Measurements from ENCODE around the gene TNFRSF12A.

The TNFRSF12A gene

GRCh38 chr16:2986623-2987188 is 33.5 kb upstream of the TNFRSF12A start:
- DNase-seq (ENCODE audit: low read depth, low spot score) = no peak

- DNase-seq (ENCODE audit: low read depth, low spot score) = no peak
These were observed 32.9 kb upstream of the TNFRSF12A start for GRCh38 chr16:2987286-2987685.

GRCh38 chr16:2987833-2988232 is 32.3 kb upstream of the TNFRSF12A start:
- DNase-seq (ENCODE audit: low read depth, low spot score) = no peak

- DNase-seq (ENCODE audit: low read depth, low spot score) = no peak
These were observed 31.5 kb upstream of the TNFRSF12A start for GRCh38 chr16:2988590-2989099.

GRCh38 chr16:2990891-2991290 is 29.3 kb upstream of the TNFRSF12A start:
- DNase-seq (ENCODE audit: low read depth, low spot score) = no peak

- no peak for DNase-seq (ENCODE audit: low read depth, low spot score)
These were observed 28.5 kb upstream of the TNFRSF12A start for GRCh38 chr16:2991566-2992261.

GRCh38 chr16:2992383-2993081 is 27.6 kb upstream of the TNFRSF12A start:
- DNase-seq (ENCODE audit: low read depth, low spot score) = no peak

- no peak for DNase-seq (ENCODE audit: low read depth, low spot score)
These were observed 23.9 kb upstream of the TNFRSF12A start for GRCh38 chr16:2996298-2996697.

- no peak for DNase-seq (ENCODE audit: low read depth, low spot score)
These were observed 20.2 kb upstream of the TNFRSF12A start for GRCh38 chr16:2999929-3000328.

- no peak for DNase-seq (ENCODE audit: low read depth, low spot score)
These were observed 19.6 kb upstream of the TNFRSF12A start for GRCh38 chr16:3000540-3000939.

- DNase-seq (ENCODE audit: low read depth, low spot score) = no peak
These were observed 18.9 kb upstream of the TNFRSF12A start for GRCh38 chr16:3001316-3001715.

- peak; percentile 89 for DNase-seq (ENCODE audit: low read depth, low spot score)
These were observed 16.4 kb upstream of the TNFRSF12A start for GRCh38 chr16:3003582-3004270.

GRCh38 chr16:3004319-3004718 is 15.8 kb upstream of the TNFRSF12A start:
- DNase-seq (ENCODE audit: low read depth, low spot score) = no peak

GRCh38 chr16:3004781-3005284 is 15.3 kb upstream of the TNFRSF12A start:
- DNase-seq (ENCODE audit: low read depth, low spot score) = no peak

- no peak for DNase-seq (ENCODE audit: low read depth, low spot score)
These were observed 12.9 kb upstream of the TNFRSF12A start for GRCh38 chr16:3007059-3007956.

GRCh38 chr16:3007957-3008689 is 12.0 kb upstream of the TNFRSF12A start:
- DNase-seq (ENCODE audit: low read depth, low spot score) = no peak

GRCh38 chr16:3008690-3009037 is 11.5 kb upstream of the TNFRSF12A start:
- DNase-seq (ENCODE audit: low read depth, low spot score) = no peak

GRCh38 chr16:3009568-3010390 is 10.4 kb upstream of the TNFRSF12A start:
- DNase-seq (ENCODE audit: low read depth, low spot score) = no peak

GRCh38 chr16:3010510-3010909 is 9.7 kb upstream of the TNFRSF12A start:
- no peak for DNase-seq (ENCODE audit: low read depth, low spot score)
